ENCODE data around the gene FAM124A. TPM values are rescaled to one million over a fixed set of nuclear protein-coding genes. Genes with fewer than 3 reads are reported as not detected.

The FAM124A gene
- total RNA-seq, 4 donors from 2014 or later, result 2.1 to 7.2 (median 5.2) TPM

DNA sequence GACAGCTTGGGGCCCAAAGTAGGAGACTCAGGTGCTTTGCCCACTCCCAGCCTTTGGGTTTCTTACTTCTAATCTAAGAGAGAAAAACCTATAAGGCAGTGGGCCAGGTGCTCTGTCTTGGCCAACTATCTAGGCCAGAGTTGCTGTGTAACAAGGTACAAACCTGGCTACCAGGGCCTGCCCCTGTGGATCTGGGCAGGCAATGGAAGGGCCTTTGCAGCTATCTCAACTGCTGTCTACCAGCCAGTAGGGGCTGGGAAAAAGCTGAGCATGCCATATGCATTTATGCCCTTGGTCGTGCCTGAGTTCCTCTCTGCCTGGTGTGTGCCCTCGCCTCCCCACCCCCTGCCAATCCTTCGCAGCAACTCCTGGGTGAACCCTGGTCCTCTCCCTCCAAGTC, 100.6 kb downstream of the FAM124A start:
- DNase-seq, result no peak
- Histone ChIP-seq H3K4me1 (no peaks in the 10 kb centered on the region), H3K9me3 (no peaks in the 10 kb centered on the region), H3K36me3 (no peaks in the 10 kb centered on the region), H3K4me3 (no peak overlapping the region), H3K27ac (no peak overlapping the region), H3K27me3 (no peaks in the 10 kb centered on the region)
- intact Hi-C loops (cut with DNase I; ENCODE audit: low total_unique reads), result no loop called here
- TF ChIP-seq, protein P1, sequence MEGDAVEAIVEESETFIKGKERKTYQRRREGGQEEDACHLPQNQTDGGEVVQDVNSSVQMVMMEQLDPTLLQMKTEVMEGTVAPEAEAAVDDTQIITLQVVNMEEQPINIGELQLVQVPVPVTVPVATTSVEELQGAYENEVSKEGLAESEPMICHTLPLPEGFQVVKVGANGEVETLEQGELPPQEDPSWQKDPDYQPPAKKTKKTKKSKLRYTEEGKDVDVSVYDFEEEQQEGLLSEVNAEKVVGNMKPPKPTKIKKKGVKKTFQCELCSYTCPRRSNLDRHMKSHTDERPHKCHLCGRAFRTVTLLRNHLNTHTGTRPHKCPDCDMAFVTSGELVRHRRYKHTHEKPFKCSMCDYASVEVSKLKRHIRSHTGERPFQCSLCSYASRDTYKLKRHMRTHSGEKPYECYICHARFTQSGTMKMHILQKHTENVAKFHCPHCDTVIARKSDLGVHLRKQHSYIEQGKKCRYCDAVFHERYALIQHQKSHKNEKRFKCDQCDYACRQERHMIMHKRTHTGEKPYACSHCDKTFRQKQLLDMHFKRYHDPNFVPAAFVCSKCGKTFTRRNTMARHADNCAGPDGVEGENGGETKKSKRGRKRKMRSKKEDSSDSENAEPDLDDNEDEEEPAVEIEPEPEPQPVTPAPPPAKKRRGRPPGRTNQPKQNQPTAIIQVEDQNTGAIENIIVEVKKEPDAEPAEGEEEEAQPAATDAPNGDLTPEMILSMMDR (IDR thresholded peaks at IDR 0.05), result no peak
- no peak for TF ChIP-seq POLR2A (IDR thresholded peaks at IDR 0.05)

DNA sequence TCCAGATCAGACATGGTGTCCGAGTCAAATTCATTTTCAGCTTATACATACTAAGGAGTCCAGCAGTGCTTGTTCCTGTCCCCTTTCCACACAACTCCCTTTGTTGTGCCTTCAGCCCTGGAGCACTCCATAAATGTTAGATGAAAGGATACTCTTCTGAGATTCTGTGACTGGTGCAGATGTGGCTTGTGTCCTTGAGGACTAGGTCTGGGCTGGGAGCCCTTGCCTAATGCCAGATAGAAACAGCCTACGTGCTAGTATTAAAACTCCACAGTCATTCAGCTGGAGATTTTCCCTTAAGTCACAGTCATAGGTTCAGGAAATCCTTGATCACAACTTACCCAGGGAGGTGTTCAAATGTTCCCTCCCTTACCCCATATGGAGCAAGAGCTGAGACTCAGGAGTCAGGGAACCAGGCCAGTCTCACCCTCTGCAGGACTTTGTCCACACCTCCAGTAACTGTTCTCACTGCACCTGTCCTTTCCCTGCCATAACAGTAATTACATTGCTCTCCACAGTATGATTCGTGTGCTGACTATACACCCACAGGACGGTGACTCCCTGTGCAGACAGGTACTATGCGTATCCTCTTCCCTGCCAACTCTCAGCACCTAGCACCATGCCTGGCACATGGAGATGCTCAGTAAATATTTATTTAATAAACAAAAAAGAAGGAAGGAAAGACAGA, 101.8 kb downstream of the FAM124A start:
- intact Hi-C loops (cut with DNase I; ENCODE audit: low total_unique reads), result no loop called here

DNA sequence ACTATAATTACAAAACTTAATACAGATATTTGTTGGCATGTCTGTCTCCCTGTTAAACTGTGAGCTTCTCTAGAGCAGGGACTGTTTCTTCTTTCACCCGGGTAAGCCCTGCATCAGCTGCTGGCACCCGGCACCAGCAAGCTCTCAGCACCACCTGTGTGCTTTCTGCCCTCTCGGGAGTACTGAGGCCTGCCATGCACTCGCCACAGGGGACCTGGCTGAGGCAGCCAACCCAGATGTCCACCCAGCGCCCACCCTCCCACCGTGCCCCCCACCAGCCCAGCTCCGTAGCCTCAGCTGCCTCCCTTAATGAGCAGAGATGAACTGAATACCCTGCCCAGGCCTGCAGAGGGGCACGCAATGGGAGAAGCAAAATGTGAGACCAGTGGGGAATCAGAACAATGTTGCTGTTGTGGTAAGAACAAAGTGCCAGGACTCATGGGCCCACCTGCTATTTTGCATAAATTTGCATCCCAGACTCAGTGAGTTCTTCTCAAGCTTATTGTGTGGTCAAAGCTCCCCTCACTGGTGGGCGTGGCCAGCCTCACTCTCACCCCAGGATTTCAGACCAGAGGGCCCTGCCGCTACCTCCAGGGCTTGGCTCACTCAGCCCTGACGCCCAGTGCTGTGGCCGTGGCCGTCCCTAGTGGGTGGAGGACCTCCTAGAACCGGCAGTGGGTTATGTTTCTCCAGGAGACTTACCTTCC, 102.7 kb downstream of the FAM124A start:
- Histone ChIP-seq H3K4me3 (no peak overlapping the region), H3K27me3 (no peaks in the 10 kb centered on the region), H3K4me1 (no peaks in the 10 kb centered on the region), H3K9me3 (no peaks in the 10 kb centered on the region), H3K27ac (no peak overlapping the region), H3K36me3 (no peaks in the 10 kb centered on the region)
- intact Hi-C loops (cut with DNase I; ENCODE audit: low total_unique reads), result no loop called here
- no peak for TF ChIP-seq POLR2A (IDR thresholded peaks at IDR 0.05)
- TF ChIP-seq, protein P1 (IDR thresholded peaks at IDR 0.05), result no peak
- no peak for DNase-seq

More for the DNA sequence above, 101.8 kb downstream of the FAM124A start:
- no peaks in the 10 kb centered on the region for H3K27me3 ChIP-seq
- no peaks in the 10 kb centered on the region for H3K36me3 ChIP-seq
- H3K4me1 ChIP-seq, result no peaks in the 10 kb centered on the region
- H3K4me3 ChIP-seq, result no peak overlapping the region
- H3K9me3 ChIP-seq, result no peaks in the 10 kb centered on the region
- DNase-seq, result no peak
- TF ChIP-seq POLR2A (IDR thresholded peaks at IDR 0.05), result no peak
- TF ChIP-seq, protein P1 (IDR thresholded peaks at IDR 0.05), result no peak
- H3K27ac ChIP-seq, result no peak overlapping the region

DNA sequence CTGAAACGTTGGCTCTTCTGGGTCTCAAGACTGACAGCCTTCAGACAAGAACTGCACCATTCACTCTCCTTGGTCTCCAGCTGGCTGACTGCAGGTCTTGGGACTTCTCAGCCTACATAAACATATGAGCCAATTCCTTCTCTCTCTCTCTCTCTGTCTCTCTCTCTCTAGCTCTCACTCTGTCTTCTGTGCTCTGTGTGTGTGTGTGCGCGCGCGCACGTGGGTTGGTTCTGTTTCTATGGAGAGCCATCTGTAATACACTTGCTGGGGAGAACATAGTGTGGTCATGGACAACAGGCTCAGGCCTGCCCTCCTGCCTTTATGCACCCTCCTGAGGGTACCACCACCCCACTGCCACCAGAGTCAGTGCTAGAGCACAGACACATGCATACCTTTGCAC, 103.6 kb downstream of the FAM124A start:
- DNase-seq, result no peak
- no peak overlapping the region for H3K27ac ChIP-seq
- H3K36me3 ChIP-seq, result no peaks in the 10 kb centered on the region
- TF ChIP-seq, protein P1 (IDR thresholded peaks at IDR 0.05), result no peak
- no peak for TF ChIP-seq POLR2A (IDR thresholded peaks at IDR 0.05)
- intact Hi-C loops (cut with DNase I; ENCODE audit: low total_unique reads), result no loop called here
- no peak overlapping the region for H3K4me3 ChIP-seq
- H3K9me3 ChIP-seq, result no peaks in the 10 kb centered on the region
- no peaks in the 10 kb centered on the region for H3K4me1 ChIP-seq
- no peaks in the 10 kb centered on the region for H3K27me3 ChIP-seq

DNA sequence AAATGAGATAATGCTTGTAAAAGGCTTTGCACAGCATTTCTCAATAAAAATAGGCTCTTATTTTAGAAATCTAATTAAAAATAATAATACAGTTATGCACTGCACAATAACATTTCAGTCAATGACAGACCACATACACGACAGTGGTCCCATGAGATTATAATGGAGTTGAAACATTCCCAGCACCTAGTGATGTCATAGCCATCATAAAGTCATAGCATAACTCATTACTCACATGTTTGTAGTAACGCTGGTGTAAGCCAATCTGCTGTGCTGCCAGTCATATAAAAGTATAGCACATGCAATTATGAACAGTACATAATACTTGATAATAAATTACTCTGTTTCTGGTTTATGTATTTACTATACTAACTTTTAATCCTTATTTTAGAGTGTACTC, 104.6 kb downstream of the FAM124A start:
- H3K4me1 ChIP-seq, result no peaks in the 10 kb centered on the region
- H3K27me3 ChIP-seq, result no peaks in the 10 kb centered on the region
- no peak overlapping the region for H3K27ac ChIP-seq
- intact Hi-C loops (cut with DNase I; ENCODE audit: low total_unique reads), result no loop called here
- TF ChIP-seq, protein P1 (IDR thresholded peaks at IDR 0.05), result no peak
- no peak for TF ChIP-seq POLR2A (IDR thresholded peaks at IDR 0.05)
- no peak for DNase-seq
- no peak overlapping the region for H3K4me3 ChIP-seq
- H3K36me3 ChIP-seq, result no peaks in the 10 kb centered on the region
- H3K9me3 ChIP-seq, result no peaks in the 10 kb centered on the region

All from uterus (tissue), 4 donors.